ENCODE results near the gene PLCG2. TPM values are rescaled to one million over a fixed set of nuclear protein-coding genes. Genes with fewer than 3 reads are reported as not detected.

PLCG2 gene
- total RNA-seq, 1 donor from 2014 or later, result 12.4 TPM

DNA sequence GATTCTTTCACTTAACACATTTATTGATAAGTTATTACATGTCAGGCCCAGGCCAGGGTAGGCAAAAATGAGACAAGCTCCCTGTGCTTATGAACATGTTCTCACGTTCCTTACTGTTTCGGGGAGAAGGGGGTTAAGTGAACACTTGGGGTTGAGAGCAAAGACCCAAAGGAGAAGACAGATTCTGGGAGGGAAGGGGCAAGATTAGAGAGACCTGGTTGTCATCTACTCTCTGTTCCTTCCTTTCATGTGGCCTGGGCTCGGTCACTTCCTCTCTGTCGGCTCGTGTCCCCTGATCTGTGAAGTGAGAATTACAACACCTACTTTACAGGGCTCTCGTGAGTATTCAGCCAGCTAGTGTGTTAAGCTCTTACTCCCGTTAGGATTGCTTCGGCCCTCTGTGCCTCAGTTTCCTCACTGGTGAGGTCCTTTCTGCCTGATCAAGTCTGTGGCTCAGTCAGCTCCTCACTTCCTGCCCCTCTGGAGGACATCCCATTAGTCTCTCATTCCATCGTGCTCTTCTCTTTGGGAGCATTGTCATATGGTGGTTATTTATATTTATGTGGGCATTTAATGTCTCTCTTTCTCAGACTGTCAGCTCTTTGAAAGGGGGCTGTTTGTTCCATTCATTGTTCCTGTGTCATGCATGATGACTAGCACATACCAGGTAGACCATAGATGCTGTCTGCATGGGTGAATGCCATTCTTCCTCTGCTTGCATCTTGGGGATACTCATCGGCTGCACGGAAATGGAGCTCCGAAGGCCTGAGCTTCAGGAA lies 38.9 kb downstream of the PLCG2 start:
- Mint-ChIP-seq H3K4me1 (ENCODE audit: unreplicated experiment) (peaks cover under 1% of the 10 kb centered on the region), H3K27me3 (peaks cover 6% of the 10 kb centered on the region), H3K4me3 (no peak overlapping the region), H3K27ac (no peak overlapping the region), H3K9me3 (no peaks in the 10 kb centered on the region), H3K36me3 (no peaks in the 10 kb centered on the region)
- DNase-seq (ENCODE audit: extremely low spot score, unreplicated experiment), result no peak
- TF ChIP-seq, protein P1, sequence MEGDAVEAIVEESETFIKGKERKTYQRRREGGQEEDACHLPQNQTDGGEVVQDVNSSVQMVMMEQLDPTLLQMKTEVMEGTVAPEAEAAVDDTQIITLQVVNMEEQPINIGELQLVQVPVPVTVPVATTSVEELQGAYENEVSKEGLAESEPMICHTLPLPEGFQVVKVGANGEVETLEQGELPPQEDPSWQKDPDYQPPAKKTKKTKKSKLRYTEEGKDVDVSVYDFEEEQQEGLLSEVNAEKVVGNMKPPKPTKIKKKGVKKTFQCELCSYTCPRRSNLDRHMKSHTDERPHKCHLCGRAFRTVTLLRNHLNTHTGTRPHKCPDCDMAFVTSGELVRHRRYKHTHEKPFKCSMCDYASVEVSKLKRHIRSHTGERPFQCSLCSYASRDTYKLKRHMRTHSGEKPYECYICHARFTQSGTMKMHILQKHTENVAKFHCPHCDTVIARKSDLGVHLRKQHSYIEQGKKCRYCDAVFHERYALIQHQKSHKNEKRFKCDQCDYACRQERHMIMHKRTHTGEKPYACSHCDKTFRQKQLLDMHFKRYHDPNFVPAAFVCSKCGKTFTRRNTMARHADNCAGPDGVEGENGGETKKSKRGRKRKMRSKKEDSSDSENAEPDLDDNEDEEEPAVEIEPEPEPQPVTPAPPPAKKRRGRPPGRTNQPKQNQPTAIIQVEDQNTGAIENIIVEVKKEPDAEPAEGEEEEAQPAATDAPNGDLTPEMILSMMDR (conservative IDR thresholded peaks at IDR 0.05), result no peak

DNA sequence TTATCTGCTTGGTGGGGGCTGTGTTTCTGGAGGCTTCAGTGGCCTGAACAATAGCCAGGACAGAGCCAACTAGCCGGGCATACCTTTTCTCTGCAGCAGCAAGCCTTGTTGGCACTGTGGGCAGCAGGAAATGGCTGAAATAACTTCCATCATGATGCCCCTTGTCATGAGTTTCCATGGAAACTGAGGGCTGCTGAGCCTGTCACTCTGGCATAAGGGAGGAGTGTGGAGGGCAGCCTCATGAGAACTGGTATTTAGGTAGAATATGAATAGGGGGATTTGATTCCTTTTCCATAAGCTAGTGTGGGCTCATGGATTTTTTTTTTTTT lies 39.4 kb downstream of the PLCG2 start:
- no peak overlapping the region for H3K4me3 Mint-ChIP-seq
- peaks cover 5% of the 10 kb centered on the region for H3K4me1 Mint-ChIP-seq (ENCODE audit: unreplicated experiment)
- TF ChIP-seq, protein P1 (conservative IDR thresholded peaks at IDR 0.05), result no peak
- H3K36me3 Mint-ChIP-seq, result no peaks in the 10 kb centered on the region
- peaks cover 6% of the 10 kb centered on the region for H3K27me3 Mint-ChIP-seq
- DNase-seq (ENCODE audit: extremely low spot score, unreplicated experiment), result no peak
- H3K9me3 Mint-ChIP-seq, result no peaks in the 10 kb centered on the region
- no peak overlapping the region for H3K27ac Mint-ChIP-seq

DNA sequence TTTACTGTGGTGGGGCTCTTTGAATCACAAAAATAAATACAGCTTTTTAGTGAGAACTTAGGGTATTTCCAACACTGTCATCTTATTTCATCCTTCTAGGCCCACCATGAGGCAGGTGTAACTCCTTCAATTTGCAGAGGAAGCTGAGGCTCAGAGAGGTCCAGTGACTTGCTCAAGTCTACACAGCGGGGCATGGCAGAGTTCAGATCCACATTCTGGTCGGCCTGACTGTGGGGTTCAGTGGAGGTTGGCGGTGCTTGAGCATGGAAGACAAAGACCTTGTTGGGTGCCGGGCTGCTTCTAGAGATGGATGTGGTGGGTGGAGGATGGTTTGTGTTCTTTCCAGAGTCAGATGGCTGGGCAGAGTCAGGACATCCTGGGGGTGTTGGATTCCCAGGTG lies 39.8 kb downstream of the PLCG2 start:
- H3K4me3 Mint-ChIP-seq, result no peak overlapping the region
- H3K4me1 Mint-ChIP-seq (ENCODE audit: unreplicated experiment), result peaks cover 5% of the 10 kb centered on the region
- TF ChIP-seq, protein P1 (conservative IDR thresholded peaks at IDR 0.05), result no peak

DNA sequence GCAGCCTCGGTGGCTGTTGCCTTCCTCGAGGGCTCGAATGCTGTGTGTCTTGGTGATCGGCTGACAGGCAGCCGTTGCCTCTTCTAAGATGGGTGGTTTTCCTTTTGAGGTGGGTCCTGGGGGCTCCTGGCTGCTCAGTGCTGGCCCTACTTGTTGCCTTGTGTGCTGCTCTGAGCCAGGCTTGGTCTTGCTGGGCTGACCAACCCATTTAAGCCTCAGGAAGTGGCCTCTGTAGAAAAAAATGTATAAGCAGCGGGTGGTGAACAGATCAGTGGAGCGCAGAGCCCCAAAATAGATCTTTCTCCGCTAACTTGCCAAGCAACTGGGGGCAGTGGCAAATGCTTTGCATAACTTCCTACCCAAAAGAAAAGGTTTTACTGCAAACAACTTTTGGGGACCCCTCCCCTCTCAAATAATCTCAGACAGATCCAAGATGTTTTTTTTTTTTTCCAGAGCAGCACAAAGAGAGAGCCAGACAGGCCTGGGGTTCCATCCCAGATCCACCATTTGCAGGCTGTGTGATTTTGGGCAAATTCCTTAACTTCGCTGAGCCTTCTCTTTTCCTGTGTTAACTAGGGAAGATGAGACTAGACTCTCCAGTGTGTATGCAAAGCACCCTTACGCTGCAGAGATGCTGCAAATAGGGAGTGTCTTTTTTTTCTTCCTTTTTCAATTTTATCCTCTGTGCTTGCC lies 42.5 kb downstream of the PLCG2 start:
- H3K27ac Mint-ChIP-seq, result no peak overlapping the region

More for the DNA sequence above, 39.8 kb downstream of the PLCG2 start:
- DNase-seq (ENCODE audit: extremely low spot score, unreplicated experiment), result no peak
- peaks cover 3% of the 10 kb centered on the region for H3K27me3 Mint-ChIP-seq
- H3K9me3 Mint-ChIP-seq, result no peaks in the 10 kb centered on the region
- no peak overlapping the region for H3K27ac Mint-ChIP-seq
- H3K36me3 Mint-ChIP-seq, result no peaks in the 10 kb centered on the region

DNA sequence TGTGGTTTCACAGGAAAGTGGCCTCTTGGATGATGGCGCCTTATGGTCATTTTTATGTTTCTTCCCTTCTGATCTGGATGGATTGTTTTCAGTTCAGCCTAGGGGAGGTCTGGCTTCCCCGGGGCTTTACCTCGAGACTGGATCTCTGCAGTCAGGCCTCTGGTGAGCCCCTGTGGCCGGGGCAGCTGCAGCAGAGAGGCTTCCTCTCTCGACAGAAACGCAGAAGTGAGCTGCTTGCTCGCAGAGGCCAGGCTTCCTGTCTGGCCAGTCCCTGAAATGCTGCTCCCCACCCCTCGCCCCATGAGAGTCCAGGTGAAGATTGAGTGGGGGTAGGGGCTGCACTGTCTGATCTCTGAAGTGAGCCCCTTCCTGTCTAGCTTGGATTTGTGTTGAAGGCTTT lies 44.0 kb downstream of the PLCG2 start:
- peaks cover 5% of the 10 kb centered on the region for H3K4me1 Mint-ChIP-seq (ENCODE audit: unreplicated experiment)
- H3K4me3 Mint-ChIP-seq, result no peak overlapping the region
- H3K9me3 Mint-ChIP-seq, result peaks cover 5% of the 10 kb centered on the region
- H3K27ac Mint-ChIP-seq, result peak overlapping the region; percentile 76
- no peak for DNase-seq (ENCODE audit: extremely low spot score, unreplicated experiment)
- no peaks in the 10 kb centered on the region for H3K27me3 Mint-ChIP-seq
- TF ChIP-seq, protein P1 (conservative IDR thresholded peaks at IDR 0.05), result no peak
- no peaks in the 10 kb centered on the region for H3K36me3 Mint-ChIP-seq

More for the DNA sequence above, 42.5 kb downstream of the PLCG2 start:
- H3K4me3 Mint-ChIP-seq, result no peak overlapping the region
- H3K4me1 Mint-ChIP-seq (ENCODE audit: unreplicated experiment), result peaks cover 5% of the 10 kb centered on the region
- H3K9me3 Mint-ChIP-seq, result peaks cover 5% of the 10 kb centered on the region
- no peaks in the 10 kb centered on the region for H3K36me3 Mint-ChIP-seq
- TF ChIP-seq, protein P1 (conservative IDR thresholded peaks at IDR 0.05), result no peak
- no peak for DNase-seq (ENCODE audit: extremely low spot score, unreplicated experiment)
- H3K27me3 Mint-ChIP-seq, result no peaks in the 10 kb centered on the region
